Tibial nerve (tissue), 4 donors: ENCODE measurements around the gene LST1.

Experiments used
- CTCF ChIP-seq, 5 experiments: fragments of 200-600 bp in 3 of 5; fragments of 450-650 bp in 2 of 5; sonication (generic) in 3 of 5; IDR thresholded peaks; one replicate each; pipeline ENCODE4 v1.5.1; 2016 to 2019; ENCODE audit warnings: antibody characterized with exemption in 5 of 5, mild to moderate bottlenecking in 3 of 5, moderate library complexity in 2 of 5
- EP300 ChIP-seq, 2 donors: sonication (generic); formaldehyde crosslinking; IDR thresholded peaks; one replicate each; pipeline ENCODE4 v1.6.1; 2017; ENCODE audit warnings: antibody characterized with exemption in 2 of 2, mild to moderate bottlenecking in 1 of 2
- POLR2A ChIP-seq, 2 donors: fragments of 450-650 bp; IDR thresholded peaks; one replicate each; pipeline ENCODE4 v1.6.1; 2017; ENCODE audit warnings: antibody characterized with exemption in 2 of 2, mild to moderate bottlenecking in 2 of 2, moderate library complexity in 2 of 2

GRCh38 chr6:31586599-31587281, 663 bp downstream of the LST1 start:
- TF ChIP-seq CTCF (IDR thresholded peaks at IDR 0.05) (no peak), POLR2A (IDR thresholded peaks at IDR 0.05) (no peak), EP300 (IDR thresholded peaks at IDR 0.05) (no peak)
